HFF-Myc (cell line): ENCODE data around the gene YY2.

Experiments
- DNase-seq: peaks from one replicate; pipeline ENCODE4 v3.0.0-alpha.2; 2011; ENCODE audit warnings: low read depth; ENCODE audit errors: extremely low read depth
- H3K4me3 ChIP-seq: replicated peaks from 2 replicates; pipeline ENCODE4 v1.5.1; 2011; ENCODE audit warnings: low read depth, mild to moderate bottlenecking, control low read depth, low read length
- TF ChIP-seq, protein P1 (sequence below): IDR thresholded peaks from 2 replicates; pipeline ENCODE4 v1.5.1; 2012; ENCODE audit warnings: mild to moderate bottlenecking, low read depth, low read length, control low read depth; ENCODE audit errors: missing control alignments

Gene YY2

DNA sequence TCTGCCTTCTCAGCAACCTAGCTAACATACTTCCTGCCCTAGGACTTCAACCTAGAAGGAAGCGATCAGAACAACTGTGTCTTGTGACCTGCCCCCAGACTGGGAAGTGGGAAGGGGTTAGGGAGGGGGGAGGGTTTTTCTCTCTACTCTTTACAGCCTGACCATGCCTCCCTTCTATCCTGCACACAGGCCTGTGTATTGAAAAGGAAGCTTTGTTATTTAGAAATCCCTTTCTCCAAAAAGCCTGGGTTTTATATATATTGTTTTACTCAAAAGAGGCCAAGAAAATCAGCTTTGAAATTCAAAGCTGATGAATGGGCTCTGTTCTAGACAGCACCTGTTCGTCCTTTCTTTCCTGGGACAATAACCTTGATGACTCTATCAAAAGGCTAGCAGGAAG lies 49.5 kb downstream of the YY2 start:
- no peak for DNase-seq
- TF ChIP-seq, protein P1, sequence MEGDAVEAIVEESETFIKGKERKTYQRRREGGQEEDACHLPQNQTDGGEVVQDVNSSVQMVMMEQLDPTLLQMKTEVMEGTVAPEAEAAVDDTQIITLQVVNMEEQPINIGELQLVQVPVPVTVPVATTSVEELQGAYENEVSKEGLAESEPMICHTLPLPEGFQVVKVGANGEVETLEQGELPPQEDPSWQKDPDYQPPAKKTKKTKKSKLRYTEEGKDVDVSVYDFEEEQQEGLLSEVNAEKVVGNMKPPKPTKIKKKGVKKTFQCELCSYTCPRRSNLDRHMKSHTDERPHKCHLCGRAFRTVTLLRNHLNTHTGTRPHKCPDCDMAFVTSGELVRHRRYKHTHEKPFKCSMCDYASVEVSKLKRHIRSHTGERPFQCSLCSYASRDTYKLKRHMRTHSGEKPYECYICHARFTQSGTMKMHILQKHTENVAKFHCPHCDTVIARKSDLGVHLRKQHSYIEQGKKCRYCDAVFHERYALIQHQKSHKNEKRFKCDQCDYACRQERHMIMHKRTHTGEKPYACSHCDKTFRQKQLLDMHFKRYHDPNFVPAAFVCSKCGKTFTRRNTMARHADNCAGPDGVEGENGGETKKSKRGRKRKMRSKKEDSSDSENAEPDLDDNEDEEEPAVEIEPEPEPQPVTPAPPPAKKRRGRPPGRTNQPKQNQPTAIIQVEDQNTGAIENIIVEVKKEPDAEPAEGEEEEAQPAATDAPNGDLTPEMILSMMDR = no peak
- no peak overlapping the region for H3K4me3 ChIP-seq

DNA sequence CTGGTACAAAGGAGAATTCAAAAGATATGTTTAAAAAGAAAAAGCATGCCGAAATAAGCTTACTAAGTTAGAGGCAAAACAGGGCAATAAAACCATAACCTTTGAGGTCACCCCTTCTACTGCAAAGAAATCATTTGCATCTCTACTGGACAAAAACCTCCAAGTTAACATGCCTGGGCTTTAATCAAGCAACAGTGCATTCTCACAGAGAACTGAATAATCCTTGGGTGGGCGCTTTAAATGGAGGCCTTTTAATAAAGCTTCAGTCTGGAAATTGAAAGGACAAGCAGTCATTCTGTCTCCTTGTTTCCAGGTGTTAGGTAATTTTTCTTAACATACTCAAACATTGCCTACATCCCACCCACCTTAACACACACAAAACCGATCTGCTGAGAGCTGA lies 50.2 kb downstream of the YY2 start:
- no peak overlapping the region for H3K4me3 ChIP-seq
- no peak for DNase-seq

DNA sequence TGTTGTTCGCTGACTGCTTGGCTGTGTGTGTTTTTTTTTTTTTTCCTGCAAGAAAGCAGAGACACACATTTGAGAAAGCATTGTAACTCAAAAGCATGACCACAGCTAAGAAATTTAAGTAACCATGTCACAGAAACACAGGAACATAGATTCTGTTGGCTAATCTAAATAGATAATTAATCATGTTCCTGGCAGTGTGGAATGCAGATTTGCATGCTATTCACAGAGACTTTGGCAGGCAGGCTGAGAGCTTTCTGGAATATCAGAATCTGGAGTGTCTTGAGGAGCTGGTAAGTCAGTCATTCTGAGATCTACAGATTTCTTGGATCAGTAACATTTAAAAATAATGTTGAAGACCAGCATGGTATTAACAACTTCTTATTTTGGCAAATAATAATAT lies 51.5 kb downstream of the YY2 start:
- no peak overlapping the region for H3K4me3 ChIP-seq
- DNase-seq = no peak
- TF ChIP-seq, protein P1 = no peak

More for the DNA sequence above, 50.2 kb downstream of the YY2 start:
- TF ChIP-seq, protein P1 = no peak
